Ishikawa (cell line): Measurements from ENCODE around the gene CEBPG.

Source experiments
- CEBPB ChIP-seq: IDR thresholded peaks from 2 replicates; pipeline ENCODE4 v1.6.1; 2012
- CREB1 ChIP-seq: IDR thresholded peaks from 2 replicates; pipeline ENCODE4 v1.6.1; 2012; ENCODE audit warnings: low read depth
- EGR1 ChIP-seq: IDR thresholded peaks from 2 replicates; pipeline ENCODE4 v1.6.1; 2012
- EP300 ChIP-seq: IDR thresholded peaks from 2 replicates; pipeline ENCODE4 v1.6.1; 2012; ENCODE audit warnings: borderline replicate concordance
- FOXM1 ChIP-seq: IDR thresholded peaks from 2 replicates; pipeline ENCODE4 v1.6.1; 2012; ENCODE audit warnings: low read depth, borderline replicate concordance
- NFIC ChIP-seq: IDR thresholded peaks from 2 replicates; pipeline ENCODE4 v1.6.1; 2012
- RAD21 ChIP-seq: IDR thresholded peaks from 2 replicates; pipeline ENCODE4 v1.6.1; 2012; ENCODE audit warnings: low read depth
- TAF1 ChIP-seq: IDR thresholded peaks from 2 replicates; pipeline ENCODE4 v1.6.1; 2012; ENCODE audit warnings: low read depth, mild to moderate bottlenecking
- TCF12 ChIP-seq: IDR thresholded peaks from 2 replicates; pipeline ENCODE4 v1.6.1; 2012; ENCODE audit warnings: low read depth
- TEAD4 ChIP-seq: IDR thresholded peaks from 2 replicates; pipeline ENCODE4 v1.6.1; 2012
- YY1 ChIP-seq: IDR thresholded peaks from 2 replicates; pipeline ENCODE4 v1.6.1; 2012; ENCODE audit warnings: low read depth
- ZBTB7A ChIP-seq: IDR thresholded peaks from 2 replicates; pipeline ENCODE4 v1.6.1; 2012; ENCODE audit warnings: low read depth
- TF ChIP-seq, protein P1 (sequence below): IDR thresholded peaks from 2 replicates; pipeline ENCODE4 v1.6.1; 2012; ENCODE audit warnings: low read depth, mild to moderate bottlenecking
- TF ChIP-seq, protein P2 (sequence below): IDR thresholded peaks from 2 replicates; pipeline ENCODE4 v1.6.1; 2012
- TF ChIP-seq, protein P3 (sequence below): IDR thresholded peaks from 2 replicates; pipeline ENCODE4 v1.6.1; 2012

The CEBPG gene

DNA sequence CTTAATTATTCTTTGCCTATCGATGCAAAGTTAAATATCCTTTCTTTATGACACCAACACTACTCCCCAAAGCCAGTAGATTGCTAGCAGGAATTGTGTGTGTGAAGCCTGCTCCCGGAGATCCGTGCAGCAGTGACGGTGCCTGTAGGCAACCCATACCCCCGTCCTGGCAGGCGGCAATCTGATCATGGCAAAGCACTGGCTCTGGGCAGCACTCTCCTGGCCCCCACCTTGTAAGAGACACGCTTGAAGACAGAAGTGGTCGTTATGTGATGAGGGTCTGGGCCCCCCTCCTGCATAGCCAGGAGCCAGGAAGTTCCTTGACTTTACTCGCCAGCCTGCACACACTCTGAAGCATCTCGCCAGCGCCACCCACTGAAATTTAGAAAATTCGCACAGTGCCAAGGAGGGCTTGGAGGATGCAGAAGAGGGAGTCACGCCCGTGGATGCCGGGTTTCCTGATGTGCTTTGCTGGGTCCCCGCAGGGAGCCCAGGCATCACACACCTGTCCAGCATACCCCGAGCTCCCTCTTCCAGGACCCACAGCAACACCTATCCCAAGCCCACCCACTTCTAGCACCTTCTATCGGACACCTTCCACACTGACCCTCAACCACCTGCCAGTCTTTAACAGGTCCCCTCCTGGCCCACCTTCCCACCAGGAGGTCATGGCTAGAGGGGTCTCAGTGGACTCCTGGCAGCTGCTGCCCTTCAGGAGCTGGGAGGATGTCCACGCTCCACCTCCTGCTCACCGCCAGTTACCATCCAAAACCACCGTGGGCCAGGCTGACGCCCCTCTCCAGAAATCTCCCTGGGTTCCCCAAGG lies 54.5 kb downstream of the CEBPG start:
- TF ChIP-seq ZBTB7A, result no peak
- TF ChIP-seq EGR1, result no peak
- no peak for TF ChIP-seq YY1
- TF ChIP-seq EP300, result no peak
- TF ChIP-seq FOXM1, result no peak
- TF ChIP-seq CREB1, result no peak
- TF ChIP-seq, protein P1, sequence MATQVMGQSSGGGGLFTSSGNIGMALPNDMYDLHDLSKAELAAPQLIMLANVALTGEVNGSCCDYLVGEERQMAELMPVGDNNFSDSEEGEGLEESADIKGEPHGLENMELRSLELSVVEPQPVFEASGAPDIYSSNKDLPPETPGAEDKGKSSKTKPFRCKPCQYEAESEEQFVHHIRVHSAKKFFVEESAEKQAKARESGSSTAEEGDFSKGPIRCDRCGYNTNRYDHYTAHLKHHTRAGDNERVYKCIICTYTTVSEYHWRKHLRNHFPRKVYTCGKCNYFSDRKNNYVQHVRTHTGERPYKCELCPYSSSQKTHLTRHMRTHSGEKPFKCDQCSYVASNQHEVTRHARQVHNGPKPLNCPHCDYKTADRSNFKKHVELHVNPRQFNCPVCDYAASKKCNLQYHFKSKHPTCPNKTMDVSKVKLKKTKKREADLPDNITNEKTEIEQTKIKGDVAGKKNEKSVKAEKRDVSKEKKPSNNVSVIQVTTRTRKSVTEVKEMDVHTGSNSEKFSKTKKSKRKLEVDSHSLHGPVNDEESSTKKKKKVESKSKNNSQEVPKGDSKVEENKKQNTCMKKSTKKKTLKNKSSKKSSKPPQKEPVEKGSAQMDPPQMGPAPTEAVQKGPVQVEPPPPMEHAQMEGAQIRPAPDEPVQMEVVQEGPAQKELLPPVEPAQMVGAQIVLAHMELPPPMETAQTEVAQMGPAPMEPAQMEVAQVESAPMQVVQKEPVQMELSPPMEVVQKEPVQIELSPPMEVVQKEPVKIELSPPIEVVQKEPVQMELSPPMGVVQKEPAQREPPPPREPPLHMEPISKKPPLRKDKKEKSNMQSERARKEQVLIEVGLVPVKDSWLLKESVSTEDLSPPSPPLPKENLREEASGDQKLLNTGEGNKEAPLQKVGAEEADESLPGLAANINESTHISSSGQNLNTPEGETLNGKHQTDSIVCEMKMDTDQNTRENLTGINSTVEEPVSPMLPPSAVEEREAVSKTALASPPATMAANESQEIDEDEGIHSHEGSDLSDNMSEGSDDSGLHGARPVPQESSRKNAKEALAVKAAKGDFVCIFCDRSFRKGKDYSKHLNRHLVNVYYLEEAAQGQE, result no peak

DNA sequence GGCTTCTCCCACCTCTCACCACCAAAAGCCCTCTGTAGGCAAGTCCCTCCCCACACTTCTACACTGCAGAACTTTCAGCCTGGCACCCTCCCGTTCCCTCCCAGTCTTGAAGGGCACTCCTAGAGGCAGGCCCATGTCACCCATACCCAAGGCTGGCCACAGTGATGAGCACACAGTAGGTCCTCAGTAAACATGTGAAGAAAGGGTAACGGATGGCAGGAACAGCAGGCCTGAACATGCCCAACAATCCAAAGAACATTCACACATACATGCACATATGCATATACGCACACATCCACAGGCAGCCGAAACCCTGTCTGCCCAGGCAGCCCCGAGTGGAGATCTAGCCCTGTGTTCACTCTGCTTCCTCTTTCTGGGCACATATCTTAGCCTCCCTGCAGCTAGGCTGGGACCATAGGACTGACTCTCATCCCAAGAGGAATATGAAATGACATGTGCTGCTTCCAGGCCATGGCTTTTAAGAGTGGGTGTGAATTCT lies 55.2 kb downstream of the CEBPG start:
- TF ChIP-seq, protein P1, result no peak
- TF ChIP-seq EP300 (no peak), NFIC (no peak), FOXM1 (no peak), EGR1 (no peak), TEAD4 (no peak), RAD21 (no peak), CREB1 (no peak), TCF12 (no peak), TAF1 (no peak), CEBPB (no peak), ZBTB7A (no peak), YY1 (no peak)
- TF ChIP-seq, protein P2, sequence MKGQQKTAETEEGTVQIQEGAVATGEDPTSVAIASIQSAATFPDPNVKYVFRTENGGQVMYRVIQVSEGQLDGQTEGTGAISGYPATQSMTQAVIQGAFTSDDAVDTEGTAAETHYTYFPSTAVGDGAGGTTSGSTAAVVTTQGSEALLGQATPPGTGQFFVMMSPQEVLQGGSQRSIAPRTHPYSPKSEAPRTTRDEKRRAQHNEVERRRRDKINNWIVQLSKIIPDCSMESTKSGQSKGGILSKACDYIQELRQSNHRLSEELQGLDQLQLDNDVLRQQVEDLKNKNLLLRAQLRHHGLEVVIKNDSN, result no peak
- TF ChIP-seq, protein P3, sequence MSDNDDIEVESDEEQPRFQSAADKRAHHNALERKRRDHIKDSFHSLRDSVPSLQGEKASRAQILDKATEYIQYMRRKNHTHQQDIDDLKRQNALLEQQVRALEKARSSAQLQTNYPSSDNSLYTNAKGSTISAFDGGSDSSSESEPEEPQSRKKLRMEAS, result no peak

DNA sequence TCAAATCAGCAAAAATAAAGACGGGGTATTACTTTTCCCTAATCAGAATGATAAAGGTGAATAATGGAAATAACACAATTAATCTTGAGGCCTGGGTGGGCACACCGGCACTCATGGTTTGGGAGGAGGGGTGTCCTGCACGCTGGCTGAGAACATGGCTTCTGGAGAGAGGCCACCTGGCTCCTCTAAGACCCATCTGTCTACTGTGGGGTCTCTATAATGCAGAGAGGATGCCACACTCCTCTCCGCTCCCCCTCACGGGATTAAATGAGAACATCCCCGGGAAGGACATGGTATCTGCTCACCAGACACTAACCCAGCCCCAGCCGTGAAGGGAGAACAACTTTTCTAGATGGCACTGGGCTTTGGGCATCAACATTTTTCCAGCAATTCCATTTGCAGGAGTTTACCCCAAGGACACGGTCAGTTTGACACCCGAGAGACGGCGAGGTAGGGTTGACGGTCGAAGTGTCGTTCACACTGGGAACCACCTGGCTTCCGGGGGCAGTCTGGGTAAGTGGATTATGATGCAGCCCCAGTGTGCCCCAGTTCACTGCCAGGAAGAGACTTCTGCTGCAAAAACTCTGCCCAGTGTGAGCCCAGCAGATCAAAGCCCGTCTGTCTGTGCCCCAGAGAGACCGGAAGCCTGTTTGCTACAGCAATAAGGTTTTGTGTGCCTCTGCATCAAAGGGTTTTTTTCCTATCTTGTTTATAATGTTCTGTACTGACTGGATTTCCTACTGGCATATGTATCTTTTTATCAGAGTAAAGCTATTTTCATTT lies 56.6 kb downstream of the CEBPG start:
- TF ChIP-seq TCF12 (no peak), EP300 (no peak), CREB1 (no peak), YY1 (no peak), RAD21 (no peak), ZBTB7A (no peak), NFIC (no peak), FOXM1 (no peak), EGR1 (no peak), CEBPB (no peak), TEAD4 (no peak), TAF1 (no peak)
- TF ChIP-seq, protein P1, result no peak
- TF ChIP-seq, protein P3, result no peak
- TF ChIP-seq, protein P2, result no peak
